ENCODE data around the gene CEP112.

DNA sequence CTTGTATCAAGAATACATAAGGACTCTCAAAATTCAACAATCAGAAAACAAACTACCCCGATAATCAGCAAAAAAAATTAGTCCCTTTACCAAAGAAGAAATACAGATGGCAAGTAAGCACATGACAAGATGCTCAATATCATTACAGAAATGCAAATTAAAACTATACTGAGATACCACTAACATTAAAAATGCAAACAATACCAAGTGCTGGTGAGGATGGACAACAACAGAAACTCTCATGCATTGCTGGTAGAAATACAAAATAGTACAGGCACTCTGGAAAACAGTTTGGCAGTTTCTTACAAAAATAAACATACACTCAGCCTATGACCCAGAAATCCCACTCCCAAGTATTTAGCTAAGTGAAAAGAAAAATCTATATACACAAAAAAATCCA lies 7.5 kb downstream of the CEP112 start:
- TF ChIP-seq POLR2AphosphoS5 (IDR thresholded peaks at IDR 0.05; ENCODE audit: low read depth, low read length) (no peak), SIN3A (IDR thresholded peaks at IDR 0.05; ENCODE audit: borderline replicate concordance, insufficient read depth, low read depth, low read length) (no peak), TCF7L2 (IDR thresholded peaks at IDR 0.05; ENCODE audit: low read depth, low read length) (no peak)
- TF ChIP-seq, protein P1, sequence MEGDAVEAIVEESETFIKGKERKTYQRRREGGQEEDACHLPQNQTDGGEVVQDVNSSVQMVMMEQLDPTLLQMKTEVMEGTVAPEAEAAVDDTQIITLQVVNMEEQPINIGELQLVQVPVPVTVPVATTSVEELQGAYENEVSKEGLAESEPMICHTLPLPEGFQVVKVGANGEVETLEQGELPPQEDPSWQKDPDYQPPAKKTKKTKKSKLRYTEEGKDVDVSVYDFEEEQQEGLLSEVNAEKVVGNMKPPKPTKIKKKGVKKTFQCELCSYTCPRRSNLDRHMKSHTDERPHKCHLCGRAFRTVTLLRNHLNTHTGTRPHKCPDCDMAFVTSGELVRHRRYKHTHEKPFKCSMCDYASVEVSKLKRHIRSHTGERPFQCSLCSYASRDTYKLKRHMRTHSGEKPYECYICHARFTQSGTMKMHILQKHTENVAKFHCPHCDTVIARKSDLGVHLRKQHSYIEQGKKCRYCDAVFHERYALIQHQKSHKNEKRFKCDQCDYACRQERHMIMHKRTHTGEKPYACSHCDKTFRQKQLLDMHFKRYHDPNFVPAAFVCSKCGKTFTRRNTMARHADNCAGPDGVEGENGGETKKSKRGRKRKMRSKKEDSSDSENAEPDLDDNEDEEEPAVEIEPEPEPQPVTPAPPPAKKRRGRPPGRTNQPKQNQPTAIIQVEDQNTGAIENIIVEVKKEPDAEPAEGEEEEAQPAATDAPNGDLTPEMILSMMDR (IDR thresholded peaks at IDR 0.05) = no peak
- TF ChIP-seq, protein P2, sequence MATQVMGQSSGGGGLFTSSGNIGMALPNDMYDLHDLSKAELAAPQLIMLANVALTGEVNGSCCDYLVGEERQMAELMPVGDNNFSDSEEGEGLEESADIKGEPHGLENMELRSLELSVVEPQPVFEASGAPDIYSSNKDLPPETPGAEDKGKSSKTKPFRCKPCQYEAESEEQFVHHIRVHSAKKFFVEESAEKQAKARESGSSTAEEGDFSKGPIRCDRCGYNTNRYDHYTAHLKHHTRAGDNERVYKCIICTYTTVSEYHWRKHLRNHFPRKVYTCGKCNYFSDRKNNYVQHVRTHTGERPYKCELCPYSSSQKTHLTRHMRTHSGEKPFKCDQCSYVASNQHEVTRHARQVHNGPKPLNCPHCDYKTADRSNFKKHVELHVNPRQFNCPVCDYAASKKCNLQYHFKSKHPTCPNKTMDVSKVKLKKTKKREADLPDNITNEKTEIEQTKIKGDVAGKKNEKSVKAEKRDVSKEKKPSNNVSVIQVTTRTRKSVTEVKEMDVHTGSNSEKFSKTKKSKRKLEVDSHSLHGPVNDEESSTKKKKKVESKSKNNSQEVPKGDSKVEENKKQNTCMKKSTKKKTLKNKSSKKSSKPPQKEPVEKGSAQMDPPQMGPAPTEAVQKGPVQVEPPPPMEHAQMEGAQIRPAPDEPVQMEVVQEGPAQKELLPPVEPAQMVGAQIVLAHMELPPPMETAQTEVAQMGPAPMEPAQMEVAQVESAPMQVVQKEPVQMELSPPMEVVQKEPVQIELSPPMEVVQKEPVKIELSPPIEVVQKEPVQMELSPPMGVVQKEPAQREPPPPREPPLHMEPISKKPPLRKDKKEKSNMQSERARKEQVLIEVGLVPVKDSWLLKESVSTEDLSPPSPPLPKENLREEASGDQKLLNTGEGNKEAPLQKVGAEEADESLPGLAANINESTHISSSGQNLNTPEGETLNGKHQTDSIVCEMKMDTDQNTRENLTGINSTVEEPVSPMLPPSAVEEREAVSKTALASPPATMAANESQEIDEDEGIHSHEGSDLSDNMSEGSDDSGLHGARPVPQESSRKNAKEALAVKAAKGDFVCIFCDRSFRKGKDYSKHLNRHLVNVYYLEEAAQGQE (IDR thresholded peaks at IDR 0.05; ENCODE audit: insufficient read depth in 1 of 2, low read depth in 2 of 2, low read length in 1 of 2) = no peak
